Neutrophil (primary cell): Measurements from ENCODE around the gene RHOA.
"Not testable (repeated sequence)": the region's sequence is repeated elsewhere in the genome, so short reads cannot be mapped to it uniquely, and the experiment has no call there.

Experiments used
- H3K27ac ChIP-seq: fragments of 200-600 bp; sonication (generic); 2 replicates; pipeline ENCODE4 v1.5.1; 2016; ENCODE audit warnings: mild to moderate bottlenecking, moderate library complexity
- H3K27me3 ChIP-seq: fragments of 200-600 bp; sonication (generic); 2 replicates; pipeline ENCODE4 v1.6.0; 2016; ENCODE audit warnings: mild to moderate bottlenecking
- H3K36me3 ChIP-seq: fragments of 200-600 bp; sonication (generic); 2 replicates; pipeline ENCODE4 v1.5.1; 2017
- H3K4me1 ChIP-seq, 2 experiments: fragments of 200-600 bp in 1 of 2; sonication (generic) in 1 of 2; 1 replicate in 1 of 2; 2 replicates in 1 of 2; pipeline versions ENCODE4 v1.5.1 to v1.6.1; 2013 to 2016; ENCODE audit warnings: low read depth in 1 of 2, low read length in 1 of 2, mild to moderate bottlenecking in 1 of 2, moderate library complexity in 1 of 2; ENCODE audit not compliant: control insufficient read depth in 1 of 2, insufficient read depth in 1 of 2
- H3K4me3 ChIP-seq, 2 experiments: fragments of 200-600 bp in 1 of 2; sonication (generic) in 1 of 2; 1 replicate in 1 of 2; 2 replicates in 1 of 2; pipeline ENCODE4 v1.5.1; 2013 to 2016; ENCODE audit warnings: low read depth in 1 of 2, low read length in 1 of 2, mild to moderate bottlenecking in 1 of 2, moderate library complexity in 1 of 2
- H3K9me3 ChIP-seq: fragments of 200-600 bp; sonication (generic); 2 replicates; pipeline ENCODE4 v1.5.1; 2016
- TF ChIP-seq, protein P1 (sequence below): fragments of 200-600 bp; sonication (generic); IDR thresholded peaks from 2 replicates; pipeline ENCODE4 v1.5.1; 2016; ENCODE audit warnings: antibody characterized with exemption

RHOA gene

DNA sequence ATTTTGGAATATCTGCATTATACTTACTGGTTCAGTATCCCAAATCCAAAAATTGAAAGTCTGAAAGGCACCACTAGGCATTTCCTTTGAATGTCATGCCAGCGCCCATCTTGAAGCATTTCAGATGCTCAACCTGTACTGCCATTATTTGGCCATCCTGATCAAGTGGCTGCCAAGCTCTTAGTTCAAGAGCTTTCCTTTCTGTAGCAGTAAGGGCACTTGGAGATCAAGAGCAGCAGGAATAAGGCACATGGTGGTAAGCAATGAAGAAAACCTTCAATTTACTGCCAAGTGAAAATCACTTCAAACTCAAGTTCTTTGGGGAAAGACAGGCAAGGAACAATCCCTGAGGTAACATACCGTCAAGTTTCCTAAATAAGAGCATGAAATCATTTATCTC is 10.0 kb downstream of the RHOA start:
- Histone ChIP-seq H3K27me3 (no peaks in the 10 kb centered on the region), H3K4me1 (peaks cover 47 to 53% of the 10 kb centered on the region in 2 experiments), H3K36me3 (peaks cover 10% of the 10 kb centered on the region), H3K27ac (peak overlapping the region; percentile 75), H3K9me3 (no peaks in the 10 kb centered on the region), H3K4me3 (no peak overlapping the region)
- TF ChIP-seq, protein P1, sequence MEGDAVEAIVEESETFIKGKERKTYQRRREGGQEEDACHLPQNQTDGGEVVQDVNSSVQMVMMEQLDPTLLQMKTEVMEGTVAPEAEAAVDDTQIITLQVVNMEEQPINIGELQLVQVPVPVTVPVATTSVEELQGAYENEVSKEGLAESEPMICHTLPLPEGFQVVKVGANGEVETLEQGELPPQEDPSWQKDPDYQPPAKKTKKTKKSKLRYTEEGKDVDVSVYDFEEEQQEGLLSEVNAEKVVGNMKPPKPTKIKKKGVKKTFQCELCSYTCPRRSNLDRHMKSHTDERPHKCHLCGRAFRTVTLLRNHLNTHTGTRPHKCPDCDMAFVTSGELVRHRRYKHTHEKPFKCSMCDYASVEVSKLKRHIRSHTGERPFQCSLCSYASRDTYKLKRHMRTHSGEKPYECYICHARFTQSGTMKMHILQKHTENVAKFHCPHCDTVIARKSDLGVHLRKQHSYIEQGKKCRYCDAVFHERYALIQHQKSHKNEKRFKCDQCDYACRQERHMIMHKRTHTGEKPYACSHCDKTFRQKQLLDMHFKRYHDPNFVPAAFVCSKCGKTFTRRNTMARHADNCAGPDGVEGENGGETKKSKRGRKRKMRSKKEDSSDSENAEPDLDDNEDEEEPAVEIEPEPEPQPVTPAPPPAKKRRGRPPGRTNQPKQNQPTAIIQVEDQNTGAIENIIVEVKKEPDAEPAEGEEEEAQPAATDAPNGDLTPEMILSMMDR, result no peak

DNA sequence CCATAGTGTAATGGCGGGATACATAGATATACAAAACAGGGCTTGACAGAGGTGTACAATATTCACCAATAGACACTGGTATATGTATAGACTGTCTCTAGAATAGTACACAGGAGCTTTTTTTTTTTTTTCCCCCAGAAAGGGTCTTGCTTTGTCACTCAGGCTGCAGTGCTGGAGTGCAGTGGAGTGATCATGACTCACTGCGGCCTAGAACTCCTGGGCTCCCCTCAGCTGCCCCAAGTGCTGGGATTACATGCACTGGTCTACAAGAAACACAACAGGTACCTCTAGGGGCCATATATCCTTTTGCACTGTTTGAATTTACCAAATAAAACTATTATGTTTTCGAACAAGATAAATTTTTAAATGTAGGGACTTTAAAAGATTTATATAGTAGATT is 12.3 kb downstream of the RHOA start:
- TF ChIP-seq, protein P1, result no peak
- H3K27ac ChIP-seq, result peak overlapping the region; percentile 75
- H3K9me3 ChIP-seq, result no peaks in the 10 kb centered on the region
- H3K36me3 ChIP-seq, result peaks cover 18% of the 10 kb centered on the region
- no peaks in the 10 kb centered on the region for H3K27me3 ChIP-seq
- no peak overlapping the region for H3K4me3 ChIP-seq
- H3K4me1 ChIP-seq, result peaks cover 34 to 37% of the 10 kb centered on the region in 2 experiments

DNA sequence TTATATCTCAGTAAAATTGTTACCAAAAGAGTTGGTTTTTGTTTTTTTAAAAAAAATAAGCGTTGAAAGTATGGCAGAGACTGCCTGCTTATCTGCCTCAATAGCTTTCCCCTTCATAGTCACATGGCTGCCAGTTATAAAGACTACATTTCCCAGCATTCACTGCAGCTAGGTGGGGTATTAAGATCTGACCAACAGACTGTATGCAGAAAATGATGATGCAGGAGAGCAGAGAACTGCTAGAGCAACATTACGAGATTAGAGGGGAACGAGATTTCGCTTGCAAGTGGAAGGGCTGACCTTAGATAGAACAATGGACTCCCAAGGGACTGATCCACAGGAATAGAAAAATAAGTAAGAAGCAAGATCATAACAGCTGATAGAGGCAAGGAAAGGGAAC is 14.3 kb downstream of the RHOA start:
- Histone ChIP-seq H3K4me1 (peaks cover 32 to 34% of the 10 kb centered on the region in 2 experiments), H3K36me3 (peaks cover 13% of the 10 kb centered on the region), H3K9me3 (no peaks in the 10 kb centered on the region), H3K4me3 (no peak overlapping the region), H3K27ac (peak overlapping the region; percentile 42), H3K27me3 (no peaks in the 10 kb centered on the region)
- TF ChIP-seq, protein P1, result no peak

DNA sequence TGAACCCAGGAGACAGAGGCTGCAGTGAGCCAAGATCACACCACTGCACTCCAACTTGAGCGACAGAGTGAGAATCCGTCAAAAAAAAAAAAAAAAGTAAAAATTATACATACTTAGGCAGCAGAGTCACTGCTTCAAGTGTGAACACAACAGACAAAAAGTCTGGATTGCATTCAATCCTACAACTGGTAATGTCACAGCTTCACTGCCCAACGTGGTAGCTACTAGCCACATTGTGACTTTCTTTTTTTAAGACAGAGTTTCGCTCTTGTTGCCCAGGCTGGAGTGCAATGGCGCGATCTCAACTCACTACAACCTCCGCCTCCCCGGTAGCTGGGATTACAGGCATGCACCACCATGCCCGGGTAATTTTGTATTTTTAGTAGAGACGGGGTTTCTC is 20.5 kb downstream of the RHOA start:
- H3K36me3 ChIP-seq, H3K27ac ChIP-seq, H3K4me3 ChIP-seq, H3K9me3 ChIP-seq, H3K27me3 ChIP-seq: not testable (repeated sequence)
- peaks cover 10 to 13% of the 10 kb centered on the region in 2 experiments for H3K4me1 ChIP-seq

DNA sequence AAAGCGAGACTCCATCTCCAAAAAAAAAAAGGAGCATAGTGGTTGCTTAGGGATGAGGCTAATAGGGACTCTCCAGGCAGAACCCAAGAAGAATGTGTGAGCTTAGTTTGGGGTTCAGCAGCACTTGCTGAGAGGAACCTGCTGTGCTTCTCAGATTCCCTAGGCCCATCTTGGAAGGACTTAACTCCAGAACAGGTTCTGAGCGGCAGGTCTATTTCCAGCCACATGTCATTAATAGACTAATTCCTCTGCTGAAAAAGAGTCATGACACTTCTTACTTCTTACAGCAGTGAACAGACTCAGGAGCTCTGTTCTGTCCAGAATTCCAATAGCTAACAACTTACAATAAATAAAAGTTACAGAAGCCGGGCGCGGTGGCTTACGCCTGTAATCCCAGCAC is 22.5 kb downstream of the RHOA start:
- TF ChIP-seq, protein P1, result no peak
- H3K27me3 ChIP-seq, result no peaks in the 10 kb centered on the region
- H3K9me3 ChIP-seq, result no peaks in the 10 kb centered on the region
- H3K36me3 ChIP-seq, result peaks cover 3% of the 10 kb centered on the region
- H3K4me3 ChIP-seq, result no peak overlapping the region
- peak overlapping the region; percentile 51 for H3K27ac ChIP-seq
- peaks cover 25 to 32% of the 10 kb centered on the region in 2 experiments for H3K4me1 ChIP-seq

DNA sequence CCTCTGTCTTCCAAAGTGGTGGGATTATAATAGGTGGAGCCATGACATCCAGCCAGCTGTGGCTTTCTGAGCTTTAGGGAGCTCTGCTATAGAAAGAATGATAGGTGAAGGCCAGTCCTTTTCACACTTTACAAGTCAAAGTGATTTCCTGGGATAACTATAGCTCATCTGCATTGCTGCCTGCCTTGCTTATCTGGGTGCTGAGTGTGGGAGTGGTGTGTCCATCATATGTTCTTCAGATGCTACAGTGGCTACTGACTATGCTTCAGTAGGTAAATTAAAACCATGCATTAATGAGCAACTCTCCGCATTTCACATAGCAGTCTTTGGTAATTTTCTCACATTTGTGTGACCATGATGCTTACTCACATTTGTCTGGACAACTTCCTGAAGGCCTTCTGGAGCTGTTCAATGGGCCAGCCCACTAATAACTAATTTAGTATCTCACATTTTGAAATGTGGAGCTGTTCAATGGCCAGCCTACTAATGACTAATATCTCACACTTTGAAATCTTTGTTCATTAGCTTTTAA is 23.4 kb downstream of the RHOA start:
- peaks cover 25 to 32% of the 10 kb centered on the region in 2 experiments for H3K4me1 ChIP-seq
- H3K27me3 ChIP-seq, result no peaks in the 10 kb centered on the region
- TF ChIP-seq, protein P1, result no peak
- peaks cover 3% of the 10 kb centered on the region for H3K36me3 ChIP-seq
- H3K27ac ChIP-seq, result peak overlapping the region; percentile 51
- H3K9me3 ChIP-seq, result no peaks in the 10 kb centered on the region
- no peak overlapping the region for H3K4me3 ChIP-seq
